Osteocyte (in vitro differentiated cells): Measurements from ENCODE around the gene CATSPERE. TPM values are rescaled to one million over a fixed set of nuclear protein-coding genes. Genes with fewer than 3 reads are reported as not detected.
A peak's percentile ranks its signal among the peaks of the same experiment; 100 is the strongest.

Experiments used
- DNase-seq: peaks from one replicate; pipeline ENCODE4 v3.0.0; 2021; ENCODE audit warnings: mixed read lengths; ENCODE audit not compliant: unreplicated experiment; ENCODE audit errors: extremely low spot score
- H3K27ac Mint-ChIP-seq: one replicate; pipeline ENCODE4 v1.8.0; 2021; ENCODE audit warnings: mild to moderate bottlenecking, mixed read lengths; ENCODE audit not compliant: unreplicated experiment
- H3K27me3 Mint-ChIP-seq: one replicate; pipeline ENCODE4 v1.8.0; 2021; ENCODE audit warnings: mixed read lengths; ENCODE audit not compliant: unreplicated experiment
- H3K36me3 Mint-ChIP-seq: one replicate; pipeline ENCODE4 v1.8.0; 2021; ENCODE audit warnings: mixed read lengths; ENCODE audit not compliant: unreplicated experiment
- H3K4me1 Mint-ChIP-seq: one replicate; pipeline ENCODE4 v1.8.0; 2021; ENCODE audit warnings: mixed read lengths; ENCODE audit not compliant: unreplicated experiment
- H3K4me3 Mint-ChIP-seq: one replicate; pipeline ENCODE4 v1.8.0; 2021; ENCODE audit warnings: mild to moderate bottlenecking, moderate library complexity, mixed read lengths; ENCODE audit not compliant: unreplicated experiment
- H3K9me3 Mint-ChIP-seq: one replicate; pipeline ENCODE4 v1.8.0; 2021; ENCODE audit warnings: mixed read lengths; ENCODE audit not compliant: unreplicated experiment
- CTCF ChIP-seq: fragments of 200-600 bp; sonication (generic); IDR thresholded peaks from 2 replicates; pipeline ENCODE4 v1.5.0; 2021; ENCODE audit warnings: antibody characterized with exemption, mild to moderate bottlenecking, moderate library complexity
- long read RNA-seq: library from polyadenylated mRNA; unstranded; transcript quantifications from one replicate; pipeline ENCODE4 v2.0.0, GENCODE V29; 2021
- total RNA-seq: library from RNA; stranded (reverse); gene quantifications from 2 replicates; pipeline ENCODE4 v1.2.1, GENCODE V29; 2021

Gene CATSPERE
- total RNA-seq: 1.2 and 1.3 TPM in 2 replicates
- long read RNA-seq, partial matches to known transcripts: 1 of 3 reads
- long read RNA-seq, other reads (novel, unspliced or antisense): 2 of 3 reads

GRCh38 chr1:244461245-244462071, at the start of gene CATSPERE:
Gene CATSPERE (plus strand): TSS chr1:244461273. CDS start chr1:244461430, 157 bp downstream.
- H3K9me3 Mint-ChIP-seq: no peaks in the 10 kb centered on the region
- H3K27ac Mint-ChIP-seq: peak within 1 kb of the TSS; percentile 87
- H3K4me3 Mint-ChIP-seq: peak within 1 kb of the TSS; percentile 80
- DNase-seq: peak; percentile 92
- H3K36me3 Mint-ChIP-seq: peaks cover 2% of the 10 kb centered on the region
- no peak for TF ChIP-seq CTCF
- H3K4me1 Mint-ChIP-seq: peaks cover 3% of the 10 kb centered on the region
- H3K27me3 Mint-ChIP-seq: no peaks in the 10 kb centered on the region

GRCh38 chr1:244412176-244412575, 48.9 kb upstream of the CATSPERE start:
- H3K27ac Mint-ChIP-seq: no peak overlapping the region
- H3K9me3 Mint-ChIP-seq: no peaks in the 10 kb centered on the region
- H3K4me1 Mint-ChIP-seq: peaks cover 4% of the 10 kb centered on the region
- H3K4me3 Mint-ChIP-seq: no peak overlapping the region
- DNase-seq: no peak
- no peak for TF ChIP-seq CTCF
- peaks cover 79% of the 10 kb centered on the region for H3K36me3 Mint-ChIP-seq
- H3K27me3 Mint-ChIP-seq: no peaks in the 10 kb centered on the region

GRCh38 chr1:244413736-244414135, 47.3 kb upstream of the CATSPERE start:
- Mint-ChIP-seq H3K4me1 (peaks cover 4% of the 10 kb centered on the region), H3K27me3 (no peaks in the 10 kb centered on the region), H3K4me3 (no peak overlapping the region), H3K36me3 (peaks cover 80% of the 10 kb centered on the region), H3K27ac (no peak overlapping the region), H3K9me3 (no peaks in the 10 kb centered on the region)
- no peak for TF ChIP-seq CTCF
- DNase-seq: no peak

- DNase-seq: no peak
- Mint-ChIP-seq H3K4me1 (peaks cover 4% of the 10 kb centered on the region), H3K4me3 (no peak overlapping the region), H3K27me3 (no peaks in the 10 kb centered on the region), H3K9me3 (no peaks in the 10 kb centered on the region), H3K27ac (no peak overlapping the region), H3K36me3 (peaks cover 81% of the 10 kb centered on the region)
- no peak for TF ChIP-seq CTCF
These were observed 46.5 kb upstream of the CATSPERE start for GRCh38 chr1:244414543-244414942.

- Mint-ChIP-seq H3K4me3 (no peak overlapping the region), H3K36me3 (peaks cover 63% of the 10 kb centered on the region), H3K4me1 (no peaks in the 10 kb centered on the region)
These were observed 42.0 kb upstream of the CATSPERE start for GRCh38 chr1:244419024-244419423.

More at GRCh38 chr1:244419024-244419423, 42.0 kb upstream of the CATSPERE start:
- no peak for DNase-seq
- Mint-ChIP-seq H3K9me3 (no peaks in the 10 kb centered on the region), H3K27ac (no peak overlapping the region), H3K27me3 (no peaks in the 10 kb centered on the region)
- no peak for TF ChIP-seq CTCF
